Hematopoietic multipotent progenitor cell treated with erythropoietin and hydrocortisone succinate and interleukin-3 and kit ligand, for 8 days (in vitro differentiated cells): ENCODE data around the gene SEPTIN11.
"Not testable (repeated sequence)": the region's sequence is repeated elsewhere in the genome, so short reads cannot be mapped to it uniquely, and the experiment has no call there.

Experiments
- DNase-seq: peaks from one replicate; pipeline ENCODE4 v3.0.0-alpha.2; 2015

Gene SEPTIN11

GRCh38 chr4:76952656-76953582, 3.4 kb downstream of the SEPTIN11 start:
- DNase-seq = no peak

- DNase-seq = no peak
Measured at GRCh38 chr4:76953956-76954355, 4.4 kb downstream of the SEPTIN11 start.

GRCh38 chr4:76954489-76954888, 4.9 kb downstream of the SEPTIN11 start:
- DNase-seq = no peak

- DNase-seq = no peak
Measured at GRCh38 chr4:76955182-76955581, 5.6 kb downstream of the SEPTIN11 start.

GRCh38 chr4:76957004-76957738, 7.6 kb downstream of the SEPTIN11 start:
- DNase-seq = no peak

GRCh38 chr4:76958891-76959290, 9.3 kb downstream of the SEPTIN11 start:
- DNase-seq = no peak

- DNase-seq = no peak
Measured at GRCh38 chr4:76960014-76960413, 10.5 kb downstream of the SEPTIN11 start.

- DNase-seq = no peak
Measured at GRCh38 chr4:76962406-76963130, 13.0 kb downstream of the SEPTIN11 start.

- DNase-seq = no peak
Measured at GRCh38 chr4:76963131-76963750, 13.7 kb downstream of the SEPTIN11 start.

- not testable (repeated sequence) for DNase-seq
Measured at GRCh38 chr4:76963927-76964326, 14.4 kb downstream of the SEPTIN11 start.

- no peak for DNase-seq
Measured at GRCh38 chr4:76964769-76965168, 15.2 kb downstream of the SEPTIN11 start.

GRCh38 chr4:76965866-76966579, 16.5 kb downstream of the SEPTIN11 start:
- no peak for DNase-seq

- no peak for DNase-seq
Measured at GRCh38 chr4:76968937-76969336, 19.4 kb downstream of the SEPTIN11 start.

- DNase-seq = no peak
Measured at GRCh38 chr4:76969495-76969894, 19.9 kb downstream of the SEPTIN11 start.

- DNase-seq = no peak
Measured at GRCh38 chr4:76969941-76970529, 20.5 kb downstream of the SEPTIN11 start.

GRCh38 chr4:76972306-76972705, 22.8 kb downstream of the SEPTIN11 start:
- no peak for DNase-seq

GRCh38 chr4:76974150-76974549, 24.6 kb downstream of the SEPTIN11 start:
- no peak for DNase-seq

GRCh38 chr4:76977113-76977512, 27.6 kb downstream of the SEPTIN11 start:
- DNase-seq = no peak

- DNase-seq = peak; percentile 52
Measured at GRCh38 chr4:76977736-76978350, 28.3 kb downstream of the SEPTIN11 start.

GRCh38 chr4:76979236-76979635, 29.7 kb downstream of the SEPTIN11 start:
- no peak for DNase-seq

- no peak for DNase-seq
Measured at GRCh38 chr4:76980261-76980660, 30.7 kb downstream of the SEPTIN11 start.
